Prostate gland (tissue), 2 donors: Measurements from ENCODE around the gene SLC8A3. TPM values are rescaled to one million over a fixed set of nuclear protein-coding genes. Genes with fewer than 3 reads are reported as not detected.

Source experiments
- DNase-seq: peaks from one replicate; pipeline ENCODE4 v3.0.0-alpha.2; 2019; ENCODE audit warnings: low spot score
- H3K27ac ChIP-seq, 2 donors: fragments of 200-600 bp; sonication (generic); 2 replicates each; pipeline ENCODE4 v1.5.1; 2017 to 2019
- H3K27me3 ChIP-seq: fragments of 200-600 bp; sonication (generic); replicated peaks from 2 replicates; pipeline ENCODE4 v1.5.1; 2019; ENCODE audit not compliant: insufficient read depth
- H3K36me3 ChIP-seq, 2 donors: fragments of 200-600 bp; sonication (generic); 1 replicate in 1 of 2; 2 replicates in 1 of 2; pipeline versions ENCODE4 v1.5.1 to v1.8.1; 2017 to 2019
- H3K4me1 ChIP-seq: fragments of 200-600 bp; sonication (generic); replicated peaks from 2 replicates; pipeline ENCODE4 v1.5.1; 2019
- H3K4me3 ChIP-seq, 2 donors: fragments of 200-600 bp; sonication (generic); 2 replicates each; pipeline ENCODE4 v1.5.1; 2017 to 2019
- H3K9me3 ChIP-seq: fragments of 200-600 bp; sonication (generic); 2 replicates; pipeline ENCODE4 v1.5.1; 2017
- POLR2A ChIP-seq: fragments of 450-650 bp; IDR thresholded peaks from one replicate; pipeline ENCODE4 v1.6.1; 2016; ENCODE audit warnings: antibody characterized with exemption, mild to moderate bottlenecking
- POLR2AphosphoS5 ChIP-seq: sonication (generic); formaldehyde crosslinking; IDR thresholded peaks from one replicate; pipeline ENCODE4 v1.6.1; 2017; ENCODE audit warnings: antibody characterized with exemption
- WGBS: methylation state at CpG from one replicate; pipeline ENCODE4 v1.1.5; 2018; 5-methylcytosine and 5-hydroxymethylcytosine counted together
- intact Hi-C: fragments of 100-400 bp; cut with DNase I; formaldehyde crosslinking; loops from one replicate; pipeline ENCODE4 v1.14.2; 2022
- total RNA-seq, 2 donors: library from RNA; depleted of rRNA; stranded (reverse); fragments of >200 nt; gene quantifications; one replicate each; pipeline ENCODE4 v1.1.0, GENCODE V29; 2016
- TF ChIP-seq, protein P1 (sequence below), 4 experiments: fragments of 200-600 bp in 2 of 4; fragments of 450-650 bp in 2 of 4; sonication (generic) in 2 of 4; IDR thresholded peaks; 1 replicate in 3 of 4; 2 replicates in 1 of 4; pipeline ENCODE4 v1.5.1; 2016 to 2019; ENCODE audit warnings: antibody characterized with exemption in 4 of 4, mild to moderate bottlenecking in 2 of 4, moderate library complexity in 2 of 4

Gene SLC8A3
- total RNA-seq, 2 donors from 2014 or later = 0.62 to 0.77 TPM

DNA sequence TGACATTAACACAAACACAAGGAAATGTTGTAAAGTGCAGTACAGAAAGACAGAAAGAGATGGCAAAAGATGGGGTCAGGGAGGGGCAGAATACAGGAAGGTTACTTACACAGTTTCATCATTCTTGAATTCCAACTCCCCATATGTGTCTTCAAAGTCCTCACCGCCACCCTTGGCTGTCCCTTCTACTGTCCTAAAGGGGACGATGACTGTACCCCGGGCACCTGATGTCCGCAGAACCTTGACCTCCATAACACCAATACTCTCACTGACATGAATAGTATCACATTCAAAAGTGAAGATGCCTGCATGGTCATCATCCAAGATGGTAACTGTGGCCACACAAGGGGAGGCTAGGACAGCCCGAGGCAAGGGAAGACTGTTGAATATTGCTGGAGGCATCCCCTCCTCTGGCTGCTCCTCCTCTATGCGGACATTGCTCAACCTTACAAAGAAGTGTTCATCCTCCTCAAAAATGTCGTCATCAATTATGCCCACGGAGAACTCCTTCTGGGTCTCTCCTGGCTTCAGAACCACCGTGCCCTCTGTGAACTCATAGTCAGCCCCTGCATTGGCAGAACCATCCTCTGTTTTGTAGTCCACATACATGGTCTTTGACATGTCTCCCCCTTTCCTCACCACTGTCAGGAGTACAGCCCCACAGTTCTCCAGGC, 22.1 kb downstream of the SLC8A3 start:
- WGBS = 97% methylated on average over 9 of the region's 9 CpGs
- no peaks in the 10 kb centered on the region for H3K4me1 ChIP-seq
- no peak for DNase-seq
- H3K36me3 ChIP-seq = no peaks in the 10 kb centered on the region
- no peaks in the 10 kb centered on the region for H3K9me3 ChIP-seq
- no peak overlapping the region for H3K4me3 ChIP-seq
- intact Hi-C loops = no loop called here
- H3K27me3 ChIP-seq = no peaks in the 10 kb centered on the region
- H3K27ac ChIP-seq = no peak overlapping the region
- no peak for TF ChIP-seq POLR2A
- TF ChIP-seq, protein P1, sequence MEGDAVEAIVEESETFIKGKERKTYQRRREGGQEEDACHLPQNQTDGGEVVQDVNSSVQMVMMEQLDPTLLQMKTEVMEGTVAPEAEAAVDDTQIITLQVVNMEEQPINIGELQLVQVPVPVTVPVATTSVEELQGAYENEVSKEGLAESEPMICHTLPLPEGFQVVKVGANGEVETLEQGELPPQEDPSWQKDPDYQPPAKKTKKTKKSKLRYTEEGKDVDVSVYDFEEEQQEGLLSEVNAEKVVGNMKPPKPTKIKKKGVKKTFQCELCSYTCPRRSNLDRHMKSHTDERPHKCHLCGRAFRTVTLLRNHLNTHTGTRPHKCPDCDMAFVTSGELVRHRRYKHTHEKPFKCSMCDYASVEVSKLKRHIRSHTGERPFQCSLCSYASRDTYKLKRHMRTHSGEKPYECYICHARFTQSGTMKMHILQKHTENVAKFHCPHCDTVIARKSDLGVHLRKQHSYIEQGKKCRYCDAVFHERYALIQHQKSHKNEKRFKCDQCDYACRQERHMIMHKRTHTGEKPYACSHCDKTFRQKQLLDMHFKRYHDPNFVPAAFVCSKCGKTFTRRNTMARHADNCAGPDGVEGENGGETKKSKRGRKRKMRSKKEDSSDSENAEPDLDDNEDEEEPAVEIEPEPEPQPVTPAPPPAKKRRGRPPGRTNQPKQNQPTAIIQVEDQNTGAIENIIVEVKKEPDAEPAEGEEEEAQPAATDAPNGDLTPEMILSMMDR (IDR thresholded peaks at IDR 0.05) = no peak
- TF ChIP-seq POLR2AphosphoS5 = no peak

DNA sequence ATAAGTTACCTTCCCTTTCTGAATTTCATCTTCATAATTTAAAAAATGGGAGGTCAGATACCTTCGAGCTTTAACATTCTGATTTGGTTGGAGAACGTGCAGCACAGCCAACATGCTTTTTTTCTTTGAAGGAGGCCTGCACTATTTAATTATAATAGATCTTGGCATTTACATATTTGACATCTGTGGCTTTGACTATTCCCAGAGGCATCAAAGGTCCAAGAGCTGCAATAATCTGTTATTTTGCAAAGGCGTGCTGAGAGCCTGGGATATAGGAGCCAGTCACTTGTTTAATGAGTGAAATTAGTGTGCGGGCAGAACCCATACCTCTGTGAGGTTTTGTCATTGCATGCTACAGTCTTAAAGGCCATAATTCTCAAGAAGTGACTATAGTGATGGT, 26.4 kb downstream of the SLC8A3 start:
- H3K36me3 ChIP-seq = no peaks in the 10 kb centered on the region
- no peaks in the 10 kb centered on the region for H3K9me3 ChIP-seq
- intact Hi-C loops = no loop called here
- H3K27me3 ChIP-seq = no peaks in the 10 kb centered on the region
- no peak overlapping the region for H3K27ac ChIP-seq
- WGBS = 88% methylated on average over 4 of the region's 4 CpGs
- TF ChIP-seq, protein P1 (IDR thresholded peaks at IDR 0.05) = no peak
- TF ChIP-seq POLR2A (no peak), POLR2AphosphoS5 (no peak)
- no peak for DNase-seq
- H3K4me3 ChIP-seq = no peak overlapping the region
- H3K4me1 ChIP-seq = no peaks in the 10 kb centered on the region

DNA sequence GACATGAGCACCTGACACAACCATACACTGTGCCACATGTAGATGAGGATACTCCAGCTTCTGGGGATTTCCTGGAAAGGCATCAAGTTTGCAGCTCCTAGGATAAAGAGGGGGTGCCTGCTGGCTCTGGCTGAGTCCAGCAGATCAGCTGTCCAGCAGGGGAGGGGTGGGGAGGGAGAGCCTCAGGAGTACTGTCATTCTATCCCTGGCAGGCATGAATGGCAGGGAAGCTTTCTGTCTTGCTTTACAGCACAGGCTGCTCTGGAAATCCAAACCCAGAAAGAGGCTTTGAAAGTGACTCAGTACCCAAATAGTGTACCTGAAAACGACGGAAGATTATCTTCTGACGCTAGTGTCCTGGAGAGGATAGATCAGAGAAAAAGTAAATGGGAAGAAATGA, 32.2 kb downstream of the SLC8A3 start:
- WGBS = 86% methylated on average over 3 of the region's 3 CpGs
- DNase-seq = no peak
- Histone ChIP-seq H3K9me3 (no peaks in the 10 kb centered on the region), H3K4me1 (no peaks in the 10 kb centered on the region), H3K27ac (no peak overlapping the region), H3K36me3 (no peaks in the 10 kb centered on the region), H3K4me3 (no peak overlapping the region), H3K27me3 (no peaks in the 10 kb centered on the region)
- intact Hi-C loops = no loop called here
- TF ChIP-seq, protein P1 (IDR thresholded peaks at IDR 0.05) = no peak
- TF ChIP-seq POLR2AphosphoS5 = no peak
- no peak for TF ChIP-seq POLR2A

DNA sequence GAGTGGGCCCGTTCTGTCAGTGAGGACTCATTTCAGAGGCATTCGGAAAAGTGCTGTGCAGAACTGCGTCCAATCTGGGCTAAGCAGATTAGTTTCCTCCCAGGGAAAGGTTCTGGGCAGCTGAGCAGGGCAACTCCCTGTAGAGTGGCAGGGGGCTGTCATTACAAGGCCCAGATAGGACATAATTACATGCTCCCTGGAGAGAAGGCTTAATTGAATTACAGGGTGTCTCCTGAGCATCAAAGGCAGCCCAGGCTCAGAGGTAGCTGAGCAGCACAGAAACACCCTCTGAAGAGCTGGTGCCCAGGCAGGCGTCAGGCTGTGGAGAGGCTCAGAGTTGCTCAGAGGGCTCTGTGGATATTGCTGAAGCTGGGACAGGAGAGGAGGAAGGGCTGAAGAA, 36.0 kb downstream of the SLC8A3 start:
- no peak overlapping the region for H3K4me3 ChIP-seq
- H3K36me3 ChIP-seq = no peaks in the 10 kb centered on the region
- H3K27me3 ChIP-seq = no peaks in the 10 kb centered on the region
- no peak overlapping the region for H3K27ac ChIP-seq
- intact Hi-C loops = no loop called here
- H3K9me3 ChIP-seq = no peaks in the 10 kb centered on the region
- WGBS = 54% methylated on average over 4 of the region's 4 CpGs
- H3K4me1 ChIP-seq = no peaks in the 10 kb centered on the region
- no peak for DNase-seq
- TF ChIP-seq POLR2A (no peak), POLR2AphosphoS5 (no peak)
- TF ChIP-seq, protein P1 (IDR thresholded peaks at IDR 0.05) = no peak

DNA sequence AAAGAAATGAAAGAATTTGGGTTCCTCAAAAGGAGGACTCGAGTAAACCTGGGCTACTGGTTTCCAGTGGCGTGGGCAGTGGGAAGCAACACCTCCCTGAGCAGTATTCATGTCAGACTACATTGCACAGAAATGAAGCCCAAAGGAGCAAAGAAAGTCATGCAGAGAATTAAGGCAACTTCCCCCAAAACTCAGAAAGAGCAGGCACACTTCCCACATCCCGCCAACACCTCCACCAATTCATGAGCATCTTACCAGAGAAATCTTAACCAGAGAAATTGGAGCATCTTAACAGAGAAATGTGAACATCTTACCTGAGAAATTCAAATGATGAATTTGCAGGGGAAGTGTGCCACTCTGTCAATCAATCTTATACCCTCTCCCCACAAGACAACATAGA, 36.7 kb downstream of the SLC8A3 start:
- TF ChIP-seq, protein P1 (IDR thresholded peaks at IDR 0.05) = no peak
- TF ChIP-seq POLR2A (no peak), POLR2AphosphoS5 (no peak)
- WGBS = 85% methylated on average over 3 of the region's 3 CpGs
- no peaks in the 10 kb centered on the region for H3K9me3 ChIP-seq
- no peaks in the 10 kb centered on the region for H3K36me3 ChIP-seq
- H3K27ac ChIP-seq = no peak overlapping the region
- no peak overlapping the region for H3K4me3 ChIP-seq
- no peaks in the 10 kb centered on the region for H3K27me3 ChIP-seq
- no peaks in the 10 kb centered on the region for H3K4me1 ChIP-seq
- intact Hi-C loops = no loop called here
- DNase-seq = no peak
